Lung (tissue), 12 donors: ENCODE measurements around the gene FOXD2. TPM values are rescaled to one million over a fixed set of nuclear protein-coding genes. Genes with fewer than 3 reads are reported as not detected.
A peak's percentile ranks its signal among the peaks of the same experiment; 100 is the strongest.

Experiments
- ATAC-seq: fragments of 200-7000 bp; cut with Tn5 transposase; one replicate; pipeline ENCODE4 v1.9.1; 2020; ENCODE audit warnings: moderate number of reproducible peaks; ENCODE audit not compliant: insufficient read depth, low FRiP score
- DNase-seq, 3 donors: peaks; one replicate each; pipeline ENCODE4 v3.0.0-alpha.2; 2013 to 2017
- H3K27ac ChIP-seq, 2 donors: one replicate each; pipeline ENCODE4 v1.5.1; 2013; ENCODE audit warnings: mild to moderate bottlenecking in 2 of 2, moderate library complexity in 2 of 2, control low read depth in 1 of 2, inconsistent platforms in 1 of 2, low read depth in 1 of 2, low read length in 1 of 2
- H3K27me3 ChIP-seq, 3 donors: one replicate each; pipeline ENCODE4 v1.5.1; 2013; ENCODE audit warnings: low read length in 2 of 3; ENCODE audit not compliant: control insufficient read depth in 3 of 3, insufficient read depth in 3 of 3
- H3K36me3 ChIP-seq, 4 donors: one replicate each; pipeline ENCODE4 v1.5.1; 2013; ENCODE audit warnings: low read length in 4 of 4, mild to moderate bottlenecking in 1 of 4, moderate library complexity in 1 of 4; ENCODE audit not compliant: control insufficient read depth in 4 of 4, insufficient read depth in 4 of 4
- H3K4me1 ChIP-seq, 5 donors: one replicate each; pipeline ENCODE4 v1.5.1; 2013; ENCODE audit warnings: low read length in 5 of 5, mild to moderate bottlenecking in 2 of 5, moderate library complexity in 1 of 5; ENCODE audit not compliant: control insufficient read depth in 5 of 5, insufficient read depth in 5 of 5
- H3K4me3 ChIP-seq: one replicate; pipeline ENCODE4 v1.5.1; 2013; ENCODE audit warnings: mild to moderate bottlenecking, control low read depth, moderate library complexity
- H3K9ac ChIP-seq, 2 donors: one replicate each; pipeline ENCODE4 v1.5.1; 2013; ENCODE audit warnings: low read length in 2 of 2, control low read depth in 1 of 2; ENCODE audit not compliant: insufficient read depth in 1 of 2
- H3K9me3 ChIP-seq, 4 donors: one replicate each; pipeline ENCODE4 v1.5.1; 2013; ENCODE audit warnings: low read length in 3 of 4, mild to moderate bottlenecking in 1 of 4, moderate library complexity in 1 of 4; ENCODE audit not compliant: control insufficient read depth in 4 of 4, insufficient read depth in 3 of 4
- CTCF ChIP-seq: IDR thresholded peaks from 2 replicates; pipeline ENCODE4 v1.5.1; 2012; ENCODE audit warnings: mild to moderate bottlenecking; ENCODE audit errors: control extremely low read depth, extremely low read depth
- WGBS, 2 donors: extraction: QIAGEN DNeasy Blood & Tissue Kit; methylation state at CpG; one replicate each; pipeline ENCODE4 v1.1.7; 2013; 5-methylcytosine and 5-hydroxymethylcytosine counted together
- polyA plus RNA-seq, 2 donors: library from polyadenylated mRNA; stranded (reverse); fragments of 200-250 nt; gene quantifications; one replicate each; pipeline ENCODE4 v1.2.1, GENCODE V29; 2013
- total RNA-seq, 2 donors: library from RNA; depleted of rRNA in 1 of 2; stranded (reverse); fragments of >200 nt in 1 of 2; gene quantifications; one replicate each; pipeline ENCODE4 v1.2.1, GENCODE V29; 2014 to 2021
- donor health status: control.
- donor health status: control.
- donor health status: Bipolar disorder and iron deficiency.
- donor health status: healthy.
- donor health status: DM: yes; HTN: yes; CAD: no.

Gene FOXD2
- total and polyA plus RNA-seq, 4 donors, result 0.09 to 1.1 (median 0.14) TPM

- H3K4me1 ChIP-seq, result no peaks in the 10 kb centered on the region
- peaks cover 0 to 3% (median 0%) of the 10 kb centered on the region in 4 donors for H3K9me3 ChIP-seq
- H3K27ac ChIP-seq, result no peak overlapping the region
- H3K36me3 ChIP-seq, result no peaks in the 10 kb centered on the region
- no peak for TF ChIP-seq CTCF
- no peak for DNase-seq
- no peak overlapping the region for H3K9ac ChIP-seq
- no peak overlapping the region for H3K4me3 ChIP-seq
- H3K27me3 ChIP-seq, result peaks cover 0 to 43% (median 34%) of the 10 kb centered on the region in 3 donors
- ATAC-seq, result no peak
Observed at GRCh38 chr1:47460456-47460855, 22.6 kb downstream of the FOXD2 start.

GRCh38 chr1:47465605-47466004, 27.8 kb downstream of the FOXD2 start:
- no peak overlapping the region for H3K4me3 ChIP-seq
- 58 to 74% methylated on average over 3 of the region's 3 CpGs for WGBS, 2 donors
- no peaks in the 10 kb centered on the region for H3K36me3 ChIP-seq
- no peak overlapping the region for H3K9ac ChIP-seq
- no peak for ATAC-seq
- peak in 2 of 3 donors; percentile 38 to 48 for DNase-seq
- no peak for TF ChIP-seq CTCF
- H3K27ac ChIP-seq, result no peak overlapping the region
- H3K27me3 ChIP-seq, result peaks cover 0 to 33% (median 20%) of the 10 kb centered on the region in 3 donors
- peaks cover 0 to 3% (median 0%) of the 10 kb centered on the region in 4 donors for H3K9me3 ChIP-seq
- no peaks in the 10 kb centered on the region for H3K4me1 ChIP-seq

GRCh38 chr1:47468709-47469389, 31.0 kb downstream of the FOXD2 start:
- DNase-seq (no peak), ATAC-seq (no peak)
- H3K9ac ChIP-seq, result no peak overlapping the region
- no peak for TF ChIP-seq CTCF
- H3K36me3 ChIP-seq, result no peaks in the 10 kb centered on the region
- WGBS, 2 donors, result 58 to 60% methylated on average over 4 of the region's 4 CpGs
- H3K4me3 ChIP-seq, result no peak overlapping the region
- H3K27me3 ChIP-seq, result peaks cover 0 to 11% (median 0%) of the 10 kb centered on the region in 3 donors
- H3K9me3 ChIP-seq, result no peaks in the 10 kb centered on the region
- H3K4me1 ChIP-seq, result no peaks in the 10 kb centered on the region
- H3K27ac ChIP-seq, result no peak overlapping the region

GRCh38 chr1:47469390-47469759, 31.5 kb downstream of the FOXD2 start:
- H3K9ac ChIP-seq, result no peak overlapping the region
- H3K27me3 ChIP-seq, result peaks cover 0 to 11% (median 0%) of the 10 kb centered on the region in 3 donors
- H3K4me1 ChIP-seq, result no peaks in the 10 kb centered on the region
- H3K36me3 ChIP-seq, result no peaks in the 10 kb centered on the region
- ATAC-seq (no peak), DNase-seq (peak in 1 of 3 donors; percentile 31)
- no peaks in the 10 kb centered on the region for H3K9me3 ChIP-seq
- 66 to 80% methylated on average over 2 of the region's 2 CpGs for WGBS, 2 donors
- no peak for TF ChIP-seq CTCF
- H3K4me3 ChIP-seq, result no peak overlapping the region
- no peak overlapping the region for H3K27ac ChIP-seq
